ENCODE results near the gene C7orf57. TPM values are rescaled to one million over a fixed set of nuclear protein-coding genes. Genes with fewer than 3 reads are reported as not detected.

The C7orf57 gene
- total RNA-seq, result 1.3 TPM

GRCh38 chr7:48035301-48035966 lies at the start of gene C7orf57:
Gene C7orf57 (plus strand): TSS chr7:48035543. CDS start chr7:48036309, 766 bp downstream.

GRCh38 chr7:48028938-48029337 lies 6.4 kb upstream of the C7orf57 start, which contains the start of gene SUN3:
Gene SUN3 (minus strand): TSS chr7:48029107. CDS start chr7:48028938, 169 bp downstream.

GRCh38 chr7:48089046-48090003 lies 54.0 kb downstream of the C7orf57 start, which contains the start of gene UPP1:
Gene UPP1 (plus strand): TSS chr7:48089265. CDS start chr7:48094784, 5,519 bp downstream.

Other genes starting within 250 kb of the C7orf57 start
- gene PKD1L1, start 87.1 kb upstream of the C7orf57 start, total RNA-seq, result 0.94 TPM
- 27.5 TPM for gene HUS1, start 55.9 kb upstream of the C7orf57 start, total RNA-seq
- gene SUN3, start 6.4 kb upstream of the C7orf57 start, total RNA-seq, result not detected
- 4.1 TPM for gene UPP1, start 53.7 kb downstream of the C7orf57 start, total RNA-seq
- gene ABCA13, start 135.9 kb downstream of the C7orf57 start, total RNA-seq, result under 0.01 TPM